Activated CD8-positive, alpha-beta memory T cell treated with anti-CD3 and anti-CD28 coated beads, Interleukin-2, amount 10 ng/mL, durations not matched to agents 7 days and 5 days (primary cell): ENCODE measurements around the gene PTPRD. TPM values are rescaled to one million over a fixed set of nuclear protein-coding genes. Genes with fewer than 3 reads are reported as not detected.

Experiments used
- ATAC-seq: fragments of 150-1000 bp; cut with Tn5 transposase; one replicate; pipeline ENCODE4 v1.10.0; 2021; ENCODE audit warnings: moderate library complexity
- CTCF ChIA-PET: fragments of 350-600 bp; sonication (Branson Sonifier 250); formaldehyde crosslinking; loops from one replicate; lab custom pipeline; 2021; ENCODE audit warnings: antibody characterized with exemption; lab: Charles Lee
- DNase-seq: peaks from one replicate; pipeline ENCODE4 v3.0.0-alpha.2; 2020
- H3K27ac Mint-ChIP-seq: one replicate; pipeline ENCODE4 v1.8.0; 2021; ENCODE audit warnings: mild to moderate bottlenecking, mixed read lengths
- H3K27me3 Mint-ChIP-seq: one replicate; pipeline ENCODE4 v1.8.0; 2021; ENCODE audit warnings: mixed read lengths
- H3K36me3 Mint-ChIP-seq: one replicate; pipeline ENCODE4 v1.8.0; 2021; ENCODE audit warnings: mild to moderate bottlenecking, mixed read lengths
- H3K4me1 Mint-ChIP-seq: one replicate; pipeline ENCODE4 v1.8.0; 2021; ENCODE audit warnings: mixed read lengths
- H3K4me3 Mint-ChIP-seq: one replicate; pipeline ENCODE4 v1.8.0; 2021; ENCODE audit warnings: mild to moderate bottlenecking, moderate library complexity, mixed read lengths
- H3K9me3 Mint-ChIP-seq: one replicate; pipeline ENCODE4 v1.8.0; 2022; ENCODE audit warnings: low read depth, mixed read lengths
- total RNA-seq, 2 experiments: library from RNA; stranded (reverse); gene quantifications; one replicate each; pipeline ENCODE4 v1.2.3, GENCODE V29; 2021

The PTPRD gene
- total RNA-seq, 2 experiments from 2014 or later: 0.07 TPM; not detected in 1

GRCh38 chr9:8877753-8878494 lies 1734.9 kb downstream of the PTPRD start:
- ATAC-seq (no peak), DNase-seq (no peak)
- H3K4me1 Mint-ChIP-seq: no peaks in the 10 kb centered on the region
- no peak overlapping the region for H3K27ac Mint-ChIP-seq
- H3K9me3 Mint-ChIP-seq: no peaks in the 10 kb centered on the region
- H3K4me3 Mint-ChIP-seq: no peak overlapping the region
- CTCF ChIA-PET: no interaction called here
- H3K36me3 Mint-ChIP-seq: no peaks in the 10 kb centered on the region
- peaks cover 3% of the 10 kb centered on the region for H3K27me3 Mint-ChIP-seq

- ATAC-seq (no peak), DNase-seq (no peak)
- Mint-ChIP-seq H3K4me3 (no peak overlapping the region), H3K27me3 (peaks cover 3% of the 10 kb centered on the region), H3K9me3 (no peaks in the 10 kb centered on the region), H3K27ac (no peak overlapping the region), H3K4me1 (no peaks in the 10 kb centered on the region), H3K36me3 (no peaks in the 10 kb centered on the region)
- CTCF ChIA-PET: no interaction called here
These were observed 1736.5 kb downstream of the PTPRD start for GRCh38 chr9:8876303-8876702.

DNA sequence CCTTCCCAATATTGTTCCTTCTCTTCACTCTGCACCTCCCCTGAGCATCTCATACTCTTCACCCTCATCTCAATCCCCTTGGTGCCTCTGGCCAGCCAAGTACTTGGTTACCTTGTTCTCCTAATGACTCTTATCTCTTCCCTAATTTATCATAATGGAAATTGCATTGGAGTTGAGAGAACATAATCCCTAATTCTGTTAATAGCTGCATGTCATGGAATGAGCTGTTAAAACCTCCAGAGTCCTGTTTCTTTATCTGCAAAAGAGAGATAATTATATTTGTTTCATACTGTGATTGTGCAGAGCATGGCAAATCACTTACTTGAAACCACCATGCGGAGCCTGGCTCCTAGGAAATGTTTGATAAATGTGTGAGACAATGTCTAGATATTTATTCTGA lies 1738.3 kb downstream of the PTPRD start:
- Mint-ChIP-seq H3K4me1 (no peaks in the 10 kb centered on the region), H3K4me3 (no peak overlapping the region), H3K9me3 (no peaks in the 10 kb centered on the region), H3K27ac (no peak overlapping the region), H3K27me3 (peaks cover 3% of the 10 kb centered on the region), H3K36me3 (no peaks in the 10 kb centered on the region)
- CTCF ChIA-PET: no interaction called here
- ATAC-seq (no peak), DNase-seq (no peak)

- peaks cover 3% of the 10 kb centered on the region for H3K27me3 Mint-ChIP-seq
- H3K4me3 Mint-ChIP-seq: no peak overlapping the region
- H3K4me1 Mint-ChIP-seq: no peaks in the 10 kb centered on the region
- no peaks in the 10 kb centered on the region for H3K36me3 Mint-ChIP-seq
- CTCF ChIA-PET: no interaction called here
- no peaks in the 10 kb centered on the region for H3K9me3 Mint-ChIP-seq
- ATAC-seq (no peak), DNase-seq (no peak)
- H3K27ac Mint-ChIP-seq: no peak overlapping the region
These were observed 1740.0 kb downstream of the PTPRD start for GRCh38 chr9:8872802-8873201.

DNA sequence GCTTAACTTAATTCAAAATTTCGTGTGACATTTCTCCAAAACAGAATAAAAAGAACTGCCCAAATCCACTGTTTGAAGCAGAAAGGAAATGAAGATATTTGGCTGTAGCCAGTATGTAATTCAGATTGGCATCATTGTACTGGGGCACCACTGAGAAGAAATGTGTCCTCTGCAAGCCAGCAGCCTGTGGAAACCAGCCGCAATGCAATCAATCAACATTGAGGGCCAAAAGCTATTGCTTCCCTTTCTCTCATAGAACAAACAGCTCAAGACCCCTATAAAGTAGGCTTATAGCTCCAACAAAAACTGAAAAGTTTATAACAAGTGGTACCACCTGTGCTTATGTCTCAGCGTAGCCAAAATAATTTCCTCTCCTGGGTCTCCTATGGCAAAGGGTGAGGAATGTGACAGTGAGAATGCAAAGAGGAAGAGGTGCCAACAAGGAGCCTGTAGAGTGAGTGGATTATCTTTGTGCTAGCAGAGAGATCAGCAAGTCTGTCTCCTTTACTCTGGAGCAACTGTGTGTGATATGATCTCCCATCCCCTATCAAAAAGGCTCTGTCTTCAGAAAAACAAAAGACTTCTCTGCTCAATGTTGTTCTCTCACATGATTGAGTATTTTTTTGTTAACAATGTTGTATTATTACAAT lies 1740.9 kb downstream of the PTPRD start:
- no peak for ATAC-seq

DNA sequence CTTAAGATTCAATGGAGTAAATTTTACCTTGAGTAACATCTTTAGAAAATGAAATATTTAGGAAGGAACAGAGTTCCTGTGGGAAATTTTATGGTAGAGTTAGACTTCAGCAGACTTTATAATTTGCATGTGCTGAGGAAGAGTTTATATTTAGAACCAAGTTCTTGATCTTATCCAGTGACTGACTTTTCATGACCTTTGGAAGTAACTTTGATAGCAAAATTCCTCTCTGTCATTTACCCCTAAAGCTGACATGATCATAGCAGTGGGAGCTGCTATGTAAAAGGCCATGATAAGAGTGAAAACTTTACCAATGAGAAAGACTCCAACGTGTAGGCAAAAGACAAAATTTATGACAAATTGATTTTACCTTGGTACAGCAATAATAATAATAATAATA lies 1741.4 kb downstream of the PTPRD start:
- no peak overlapping the region for H3K4me3 Mint-ChIP-seq
- H3K4me1 Mint-ChIP-seq: no peaks in the 10 kb centered on the region
- CTCF ChIA-PET: no interaction called here
- H3K9me3 Mint-ChIP-seq: no peaks in the 10 kb centered on the region
- peaks cover 6% of the 10 kb centered on the region for H3K27me3 Mint-ChIP-seq
- DNase-seq (no peak), ATAC-seq (no peak)
- no peaks in the 10 kb centered on the region for H3K36me3 Mint-ChIP-seq
- no peak overlapping the region for H3K27ac Mint-ChIP-seq

More for the DNA sequence above, 1740.9 kb downstream of the PTPRD start:
- H3K4me1 Mint-ChIP-seq: no peaks in the 10 kb centered on the region
- H3K27ac Mint-ChIP-seq: no peak overlapping the region
- CTCF ChIA-PET: no interaction called here
- peaks cover 3% of the 10 kb centered on the region for H3K27me3 Mint-ChIP-seq
- DNase-seq: no peak
- no peaks in the 10 kb centered on the region for H3K9me3 Mint-ChIP-seq
- H3K4me3 Mint-ChIP-seq: no peak overlapping the region
- no peaks in the 10 kb centered on the region for H3K36me3 Mint-ChIP-seq

DNA sequence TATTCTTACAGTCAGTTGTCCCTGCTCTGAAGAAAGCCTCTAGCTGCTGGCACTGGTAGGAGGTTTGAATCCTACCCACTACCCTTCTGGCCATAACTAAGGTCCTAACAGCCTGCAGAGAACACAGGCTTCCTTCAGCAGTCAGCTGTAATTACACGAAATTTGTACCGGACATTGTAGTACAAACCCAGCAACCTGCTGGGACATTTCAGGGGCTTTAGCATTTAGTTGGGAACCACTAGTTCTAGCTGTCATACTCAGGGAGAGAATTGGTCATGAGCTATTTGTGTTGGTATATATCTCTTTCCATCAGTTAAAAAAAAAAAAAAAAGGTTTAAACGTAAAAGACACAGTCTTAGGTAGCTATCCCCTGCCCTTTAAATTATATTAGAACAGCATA lies 1743.0 kb downstream of the PTPRD start:
- Mint-ChIP-seq H3K4me3 (no peak overlapping the region), H3K36me3 (no peaks in the 10 kb centered on the region), H3K4me1 (no peaks in the 10 kb centered on the region), H3K9me3 (no peaks in the 10 kb centered on the region), H3K27ac (no peak overlapping the region), H3K27me3 (peaks cover 7% of the 10 kb centered on the region)
- CTCF ChIA-PET: no interaction called here
- ATAC-seq (no peak), DNase-seq (no peak)

DNA sequence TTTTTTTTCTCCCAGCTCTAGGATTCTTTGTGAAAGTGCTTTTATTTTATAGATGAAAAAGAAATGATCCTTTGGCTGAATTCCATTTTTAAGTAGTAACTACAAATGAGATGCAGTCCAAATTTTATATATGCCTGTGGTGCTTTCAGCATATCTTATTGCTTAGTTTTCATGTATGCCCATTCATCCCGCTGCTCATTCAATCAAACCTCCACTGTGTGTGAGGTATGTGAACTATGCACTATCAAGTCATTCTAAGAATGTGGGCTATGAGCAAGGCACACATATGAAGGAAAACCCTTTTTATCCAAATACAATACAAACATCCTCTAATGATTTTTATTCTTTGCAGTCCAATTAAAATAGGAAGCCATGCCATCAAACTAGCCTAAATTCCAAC lies 1744.2 kb downstream of the PTPRD start:
- ATAC-seq (no peak), DNase-seq (no peak)
- no peak overlapping the region for H3K27ac Mint-ChIP-seq
- no peaks in the 10 kb centered on the region for H3K4me1 Mint-ChIP-seq
- H3K9me3 Mint-ChIP-seq: no peaks in the 10 kb centered on the region
- H3K27me3 Mint-ChIP-seq: peaks cover 6% of the 10 kb centered on the region
- no peaks in the 10 kb centered on the region for H3K36me3 Mint-ChIP-seq
- CTCF ChIA-PET: no interaction called here
- no peak overlapping the region for H3K4me3 Mint-ChIP-seq

DNA sequence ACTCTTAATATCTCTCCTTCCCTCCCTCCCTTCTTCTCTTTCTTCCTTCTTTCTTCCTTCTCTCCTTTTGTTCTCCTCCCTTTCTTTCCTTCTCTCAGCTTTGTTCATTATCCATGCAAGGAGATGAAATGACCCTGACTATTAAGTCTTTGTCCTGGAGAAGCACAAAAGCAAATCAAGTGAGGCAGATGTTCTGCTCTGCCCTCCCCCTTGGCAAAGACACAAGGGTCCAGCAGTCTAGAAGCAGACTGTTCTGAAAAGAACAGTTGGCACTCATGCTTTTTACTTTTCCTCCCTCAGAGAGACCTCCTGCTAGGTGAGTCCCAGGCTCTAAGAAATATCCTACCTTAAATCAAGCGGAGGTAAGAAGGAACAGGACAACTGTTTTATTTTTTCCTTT lies 1745.7 kb downstream of the PTPRD start:
- Mint-ChIP-seq H3K9me3 (no peaks in the 10 kb centered on the region), H3K27ac (no peak overlapping the region), H3K4me1 (no peaks in the 10 kb centered on the region), H3K36me3 (no peaks in the 10 kb centered on the region), H3K27me3 (peaks cover 4% of the 10 kb centered on the region), H3K4me3 (no peak overlapping the region)
- DNase-seq: no peak
- CTCF ChIA-PET: no interaction called here
- no peak for ATAC-seq

DNA sequence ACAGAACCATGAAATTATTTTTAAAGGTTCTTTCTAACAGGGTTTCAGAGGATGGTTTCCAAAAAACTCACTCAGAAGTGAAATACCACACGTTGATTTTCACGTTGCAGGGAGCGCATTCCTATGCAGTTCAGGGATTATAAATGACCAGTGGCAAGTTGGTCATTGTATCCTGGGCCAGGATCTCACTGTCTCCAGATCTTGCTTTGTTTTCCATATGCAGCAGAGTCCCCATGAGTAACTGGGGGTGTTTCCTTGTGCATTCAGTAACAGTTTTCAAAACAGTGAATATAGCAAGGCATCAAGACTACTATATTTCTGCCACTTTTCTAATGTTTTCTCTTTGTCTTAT lies 1748.3 kb downstream of the PTPRD start:
- H3K4me3 Mint-ChIP-seq: no peak overlapping the region
- CTCF ChIA-PET: no interaction called here
- H3K27me3 Mint-ChIP-seq: peaks cover 13% of the 10 kb centered on the region
- DNase-seq (no peak), ATAC-seq (no peak)
- H3K36me3 Mint-ChIP-seq: no peaks in the 10 kb centered on the region
- H3K27ac Mint-ChIP-seq: no peak overlapping the region
- no peaks in the 10 kb centered on the region for H3K9me3 Mint-ChIP-seq
- no peaks in the 10 kb centered on the region for H3K4me1 Mint-ChIP-seq

DNA sequence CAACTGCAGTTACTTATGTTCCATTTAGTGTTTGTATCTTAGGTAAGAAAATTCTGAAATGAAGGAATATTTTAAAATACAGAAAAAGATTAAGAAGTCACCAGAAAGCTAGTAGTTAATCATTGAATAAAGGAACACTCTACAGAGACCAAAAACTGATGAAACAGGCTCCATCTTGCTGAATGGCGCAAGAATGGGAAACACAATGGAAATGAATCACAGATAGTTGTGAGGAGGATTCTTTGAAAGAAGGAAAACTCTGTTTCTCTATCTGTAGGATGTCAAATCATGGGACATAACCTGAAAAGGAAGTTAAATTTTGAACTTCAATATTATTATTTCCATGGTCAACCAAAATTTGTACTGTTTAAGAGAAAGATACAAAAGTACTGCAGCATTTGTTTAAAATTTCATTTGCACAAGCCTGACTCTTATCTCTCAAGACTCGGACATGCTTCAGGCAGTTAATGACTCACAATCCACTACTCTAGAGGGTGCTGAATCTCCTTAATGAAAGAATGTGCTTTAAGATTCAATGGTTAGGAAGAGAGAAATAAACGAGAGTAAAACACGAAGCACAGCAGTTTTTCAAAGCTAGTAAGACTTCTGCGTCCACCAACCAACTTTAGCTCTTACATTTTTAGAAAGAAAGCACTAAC lies 1748.8 kb downstream of the PTPRD start:
- ATAC-seq: no peak
- Mint-ChIP-seq H3K4me3 (no peak overlapping the region), H3K27ac (no peak overlapping the region)

DNA sequence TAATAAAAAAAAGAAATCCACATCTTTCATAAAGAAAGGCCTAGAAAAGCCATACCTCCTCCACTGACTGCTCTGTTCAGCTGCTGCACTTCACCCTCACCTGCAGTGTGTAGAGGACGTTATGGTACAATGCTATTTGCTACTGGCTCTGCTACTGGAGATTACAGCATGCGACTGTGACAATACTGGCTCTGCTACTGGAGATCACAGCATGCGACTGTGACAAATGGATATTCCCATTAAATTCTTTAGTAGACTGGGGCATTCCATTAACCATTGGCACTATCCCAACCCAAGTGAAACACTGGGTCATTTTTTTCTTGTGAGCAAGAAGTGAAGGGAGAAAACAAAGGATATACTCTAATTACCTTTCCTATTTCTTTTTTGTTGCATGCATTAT lies 1749.7 kb downstream of the PTPRD start:
- H3K27ac Mint-ChIP-seq: no peak overlapping the region
- H3K4me3 Mint-ChIP-seq: no peak overlapping the region
- no peaks in the 10 kb centered on the region for H3K36me3 Mint-ChIP-seq
- no peaks in the 10 kb centered on the region for H3K4me1 Mint-ChIP-seq
- ATAC-seq (no peak), DNase-seq (no peak)
- H3K27me3 Mint-ChIP-seq: peaks cover 28% of the 10 kb centered on the region
- H3K9me3 Mint-ChIP-seq: no peaks in the 10 kb centered on the region
- CTCF ChIA-PET: no interaction called here

More for the DNA sequence above, 1748.8 kb downstream of the PTPRD start:
- no peak for DNase-seq
- H3K27me3 Mint-ChIP-seq: peaks cover 19% of the 10 kb centered on the region
- CTCF ChIA-PET: no interaction called here
- H3K4me1 Mint-ChIP-seq: no peaks in the 10 kb centered on the region
- no peaks in the 10 kb centered on the region for H3K9me3 Mint-ChIP-seq
- no peaks in the 10 kb centered on the region for H3K36me3 Mint-ChIP-seq

- Mint-ChIP-seq H3K36me3 (no peaks in the 10 kb centered on the region), H3K4me3 (no peak overlapping the region), H3K27me3 (peaks cover 39% of the 10 kb centered on the region), H3K4me1 (peaks cover 2% of the 10 kb centered on the region), H3K27ac (no peak overlapping the region), H3K9me3 (no peaks in the 10 kb centered on the region)
- DNase-seq (no peak), ATAC-seq (no peak)
- CTCF ChIA-PET: no interaction called here
These were observed 1751.9 kb downstream of the PTPRD start for GRCh38 chr9:8860925-8861324.

GRCh38 chr9:8860086-8860485 lies 1752.7 kb downstream of the PTPRD start:
- no peaks in the 10 kb centered on the region for H3K9me3 Mint-ChIP-seq
- peaks cover 2% of the 10 kb centered on the region for H3K4me1 Mint-ChIP-seq
- CTCF ChIA-PET: no interaction called here
- no peaks in the 10 kb centered on the region for H3K36me3 Mint-ChIP-seq
- DNase-seq (no peak), ATAC-seq (no peak)
- no peak overlapping the region for H3K27ac Mint-ChIP-seq
- H3K27me3 Mint-ChIP-seq: peaks cover 44% of the 10 kb centered on the region
- H3K4me3 Mint-ChIP-seq: no peak overlapping the region
